ENCODE measurements around the gene FARP2. TPM values are rescaled to one million over a fixed set of nuclear protein-coding genes. Genes with fewer than 3 reads are reported as not detected.
"Not testable (repeated sequence)": the region's sequence is repeated elsewhere in the genome, so short reads cannot be mapped to it uniquely, and the experiment has no call there.

FARP2 gene
- polyA plus RNA-seq, 6 donors from 2014 or later: 24.4 to 35.6 (median 29.5) TPM

GRCh38 chr2:241385450-241385849 lies 29.4 kb downstream of the FARP2 start:
- Mint-ChIP-seq H3K36me3 (peaks cover 14 to 26% of the 10 kb centered on the region in 2 donors), H3K27ac (peak overlapping the region in 1 of 6 donors; percentile 41)
- H3K9me3 Mint-ChIP-seq: not testable (repeated sequence)

DNA sequence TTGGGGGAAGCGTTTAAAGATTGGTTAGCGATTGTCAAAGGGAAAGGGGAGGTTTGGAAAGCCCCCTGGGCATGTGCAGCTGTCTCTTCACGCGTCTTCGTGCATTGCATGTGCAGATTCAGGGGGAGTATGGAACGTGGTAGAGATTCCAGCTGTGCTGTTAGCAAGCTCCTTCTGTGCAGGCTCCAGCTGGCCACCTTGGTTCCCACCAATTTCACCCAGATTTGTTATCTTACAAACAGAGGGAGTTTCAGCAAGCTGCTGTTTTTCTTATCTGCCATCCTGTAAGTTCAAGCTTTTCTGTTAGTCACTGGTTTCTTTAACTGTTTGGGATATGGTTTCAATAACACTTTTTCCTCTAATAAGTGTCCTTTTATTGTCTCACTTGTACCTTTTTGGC lies 30.4 kb downstream of the FARP2 start:
- H3K27ac Mint-ChIP-seq: peak overlapping the region in 1 of 6 donors; percentile 70
- H3K36me3 Mint-ChIP-seq: peaks cover 14 to 18% of the 10 kb centered on the region in 2 donors
- ATAC-seq (ENCODE audit: low read depth in 2 of 2): no peak
- H3K4me3 Mint-ChIP-seq: no peak overlapping the region
- H3K4me1 Mint-ChIP-seq: peaks cover 36 to 39% (median 38%) of the 10 kb centered on the region in 3 donors
- H3K27me3 Mint-ChIP-seq: no peaks in the 10 kb centered on the region
- no peaks in the 10 kb centered on the region for H3K9me3 Mint-ChIP-seq
- DNase-seq: no peak

More at GRCh38 chr2:241385450-241385849, 29.4 kb downstream of the FARP2 start:
- not testable (repeated sequence) for H3K27me3 Mint-ChIP-seq; ATAC-seq (ENCODE audit: low read depth in 2 of 2); DNase-seq
- peak overlapping the region in 1 of 8 donors; percentile 9 for H3K4me3 Mint-ChIP-seq
- peaks cover 30 to 35% (median 33%) of the 10 kb centered on the region in 3 donors for H3K4me1 Mint-ChIP-seq

DNA sequence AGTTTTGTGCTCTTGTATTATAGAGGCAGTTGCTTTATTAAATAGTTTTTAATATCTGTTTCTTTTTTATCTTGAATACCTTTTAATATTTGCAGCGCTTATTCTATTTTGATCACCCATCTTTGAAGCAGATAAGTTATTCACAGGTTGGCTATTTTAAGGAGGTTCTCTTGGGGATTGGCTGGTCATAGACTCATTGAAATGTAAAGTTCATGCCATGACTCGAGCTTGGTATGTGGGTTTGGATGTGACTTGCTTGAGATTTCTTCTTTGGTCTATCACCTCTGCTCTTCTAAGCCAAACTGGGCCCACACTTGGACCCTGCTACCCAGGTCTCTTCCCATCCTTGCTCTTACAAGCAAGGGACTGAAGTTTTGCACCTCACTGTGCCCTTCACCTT lies 33.6 kb downstream of the FARP2 start:
- peaks cover 39 to 53% (median 42%) of the 10 kb centered on the region in 3 donors for H3K4me1 Mint-ChIP-seq
- DNase-seq (no peak), ATAC-seq (ENCODE audit: low read depth in 2 of 2) (no peak)
- H3K9me3 Mint-ChIP-seq: no peaks in the 10 kb centered on the region
- peak overlapping the region in 2 of 8 donors; percentile 33 to 75 for H3K4me3 Mint-ChIP-seq
- H3K36me3 Mint-ChIP-seq: peaks cover 0 to 12% of the 10 kb centered on the region in 2 donors
- no peaks in the 10 kb centered on the region for H3K27me3 Mint-ChIP-seq
- H3K27ac Mint-ChIP-seq: peak overlapping the region in 3 of 6 donors; percentile 13 to 66 (median 39)

- peak overlapping the region in 4 of 6 donors; percentile 33 to 58 (median 43) for H3K27ac Mint-ChIP-seq
- H3K4me1 Mint-ChIP-seq: peaks cover 38 to 57% (median 42%) of the 10 kb centered on the region in 3 donors
- no peaks in the 10 kb centered on the region for H3K9me3 Mint-ChIP-seq
- peaks cover 0 to 14% of the 10 kb centered on the region in 2 donors for H3K36me3 Mint-ChIP-seq
- H3K27me3 Mint-ChIP-seq: no peaks in the 10 kb centered on the region
- DNase-seq (no peak), ATAC-seq (ENCODE audit: low read depth in 2 of 2) (peak in 1 of 2 donors; percentile 27)
- peak overlapping the region in 3 of 8 donors; percentile 13 to 44 (median 41) for H3K4me3 Mint-ChIP-seq
Observed at GRCh38 chr2:241390301-241391206, 34.5 kb downstream of the FARP2 start.

- DNase-seq (no peak), ATAC-seq (ENCODE audit: low read depth in 2 of 2) (peak in 1 of 2 donors; percentile 31)
- Mint-ChIP-seq H3K27ac (peak overlapping the region; percentile 24 to 88 (median 66)), H3K4me1 (peaks cover 35 to 55% (median 42%) of the 10 kb centered on the region in 3 donors), H3K27me3 (no peaks in the 10 kb centered on the region), H3K4me3 (peak overlapping the region in 3 of 8 donors; percentile 4 to 61 (median 59)), H3K36me3 (peaks cover 0 to 13% of the 10 kb centered on the region in 2 donors), H3K9me3 (no peaks in the 10 kb centered on the region)
Observed at GRCh38 chr2:241391892-241392665, 36.0 kb downstream of the FARP2 start.

GRCh38 chr2:241392753-241393152 lies 36.7 kb downstream of the FARP2 start:
- DNase-seq: peak; percentile 45
- not testable (repeated sequence) for H3K27me3 Mint-ChIP-seq, H3K9me3 Mint-ChIP-seq
- Mint-ChIP-seq H3K36me3 (peaks cover 0 to 11% of the 10 kb centered on the region in 2 donors), H3K4me1 (peaks cover 39 to 53% (median 42%) of the 10 kb centered on the region in 3 donors), H3K4me3 (peak overlapping the region in 5 of 8 donors; percentile 4 to 61 (median 35)), H3K27ac (peak overlapping the region; percentile 24 to 88 (median 66))
- peak; percentile 87 to 91 for ATAC-seq (ENCODE audit: low read depth in 2 of 2)

- H3K9me3 Mint-ChIP-seq: no peaks in the 10 kb centered on the region
- peaks cover 39 to 53% (median 42%) of the 10 kb centered on the region in 3 donors for H3K4me1 Mint-ChIP-seq
- ATAC-seq (ENCODE audit: low read depth in 2 of 2): no peak
- no peak for DNase-seq
- H3K27me3 Mint-ChIP-seq: no peaks in the 10 kb centered on the region
- peaks cover 0 to 11% of the 10 kb centered on the region in 2 donors for H3K36me3 Mint-ChIP-seq
- H3K4me3 Mint-ChIP-seq: peak overlapping the region in 1 of 8 donors; percentile 29
- H3K27ac Mint-ChIP-seq: peak overlapping the region in 4 of 6 donors; percentile 21 to 81 (median 60)
Observed at GRCh38 chr2:241393524-241394196, 37.6 kb downstream of the FARP2 start.

DNA sequence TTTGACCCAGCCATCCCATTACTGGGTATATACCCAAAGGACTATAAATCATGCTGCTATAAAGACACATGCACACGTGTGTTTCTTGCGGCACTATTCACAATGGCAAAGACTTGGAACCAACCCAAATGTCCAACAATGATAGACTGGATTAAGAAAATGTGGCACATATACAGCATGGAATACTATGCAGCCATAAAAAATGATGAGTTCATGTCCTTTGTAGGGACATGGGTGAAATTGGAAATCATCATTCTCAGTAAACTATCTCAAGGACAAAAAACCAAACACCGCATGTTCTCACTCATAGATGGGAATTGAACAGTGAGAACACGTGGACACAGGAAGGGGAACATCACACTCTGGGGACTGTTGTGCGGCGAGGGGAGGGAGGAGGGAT lies 40.7 kb downstream of the FARP2 start:
- not testable (repeated sequence) for H3K27ac Mint-ChIP-seq; H3K27me3 Mint-ChIP-seq; DNase-seq; H3K4me3 Mint-ChIP-seq; ATAC-seq (ENCODE audit: low read depth in 2 of 2); H3K9me3 Mint-ChIP-seq
- peaks cover 25 to 30% (median 25%) of the 10 kb centered on the region in 3 donors for H3K4me1 Mint-ChIP-seq
- peaks cover 12 to 13% of the 10 kb centered on the region in 2 donors for H3K36me3 Mint-ChIP-seq

DNA sequence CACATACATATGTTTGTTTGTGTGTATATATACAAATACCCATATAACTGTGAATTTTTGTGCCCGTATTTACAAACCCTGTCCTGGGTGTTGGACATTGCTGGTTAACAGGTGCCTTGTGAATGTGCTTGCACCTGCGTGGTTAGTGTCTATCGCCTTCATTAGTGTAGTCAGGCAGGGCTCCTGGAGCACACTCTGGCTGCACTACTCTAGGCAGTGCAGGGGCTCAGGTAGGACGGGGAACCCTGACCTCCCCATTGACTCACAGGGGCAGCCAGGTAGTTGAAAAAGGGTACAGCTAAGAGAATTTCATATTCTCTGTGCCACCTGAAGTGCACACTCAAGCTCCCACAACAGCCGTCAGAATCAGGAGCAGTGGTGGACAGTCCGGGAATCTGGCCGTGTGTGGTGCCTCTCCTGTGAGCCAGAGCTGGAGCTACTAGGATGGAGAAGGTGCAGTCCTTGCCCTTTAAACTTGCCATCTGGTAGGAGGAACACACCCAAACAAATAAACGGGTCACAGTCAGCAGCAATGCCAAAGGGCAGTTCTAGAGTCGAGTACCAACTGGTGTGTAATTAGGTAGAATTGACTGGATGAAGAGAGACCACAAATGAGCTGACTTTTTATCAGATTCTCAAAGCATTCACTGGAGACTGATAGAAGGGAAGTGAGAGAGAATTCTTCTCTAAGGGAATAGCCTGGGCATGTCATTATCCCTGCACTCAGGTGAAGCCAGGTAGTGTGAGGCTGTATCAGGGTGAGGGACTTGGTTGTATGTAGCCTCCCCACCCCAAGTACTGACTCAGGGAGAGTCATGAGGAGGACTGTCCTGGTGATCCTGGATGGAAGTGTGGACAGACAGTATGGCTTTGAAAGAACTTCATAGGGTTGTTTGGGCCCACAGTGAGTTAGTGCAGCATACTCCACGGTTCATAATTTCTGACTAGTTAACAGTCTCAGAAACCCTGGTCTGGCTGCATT lies 44.1 kb downstream of the FARP2 start:
- H3K9me3 Mint-ChIP-seq: no peaks in the 10 kb centered on the region
- H3K27ac Mint-ChIP-seq: peak overlapping the region in 2 of 6 donors; percentile 10 to 59
- peaks cover 5 to 16% (median 9%) of the 10 kb centered on the region in 3 donors for H3K4me1 Mint-ChIP-seq
- H3K27me3 Mint-ChIP-seq: no peaks in the 10 kb centered on the region
- peaks cover 12 to 13% of the 10 kb centered on the region in 2 donors for H3K36me3 Mint-ChIP-seq
- DNase-seq: no peak
- H3K4me3 Mint-ChIP-seq: no peak overlapping the region
- ATAC-seq (ENCODE audit: low read depth in 2 of 2): no peak

DNA sequence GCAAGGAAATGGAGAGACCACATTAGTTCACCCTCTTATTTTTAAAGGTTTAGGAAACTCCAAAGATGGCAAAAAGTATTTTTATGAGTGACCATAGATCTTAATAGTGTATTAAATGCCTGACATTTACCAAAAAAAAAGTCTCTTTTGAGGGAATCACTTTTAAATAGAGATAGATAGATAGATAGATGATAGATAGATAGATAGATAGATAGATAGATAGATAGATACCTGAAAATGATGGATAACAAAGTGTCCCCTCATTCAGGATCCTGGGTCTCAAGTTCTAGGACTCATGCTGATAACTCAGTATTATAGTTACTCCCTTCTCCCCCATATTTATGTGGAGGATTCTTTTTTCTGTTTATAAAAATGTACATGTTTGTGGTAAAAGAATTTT lies 52.8 kb downstream of the FARP2 start:
- DNase-seq (no peak), ATAC-seq (ENCODE audit: low read depth in 2 of 2) (no peak)
- Mint-ChIP-seq H3K36me3 (peaks cover 17 to 24% of the 10 kb centered on the region in 2 donors), H3K27me3 (no peaks in the 10 kb centered on the region), H3K9me3 (no peaks in the 10 kb centered on the region), H3K4me1 (no peaks in the 10 kb centered on the region), H3K27ac (no peak overlapping the region), H3K4me3 (no peak overlapping the region)

- Mint-ChIP-seq H3K36me3 (peaks cover 22 to 43% of the 10 kb centered on the region in 2 donors), H3K9me3 (no peaks in the 10 kb centered on the region), H3K27ac (no peak overlapping the region), H3K27me3 (no peaks in the 10 kb centered on the region), H3K4me3 (no peak overlapping the region), H3K4me1 (no peaks in the 10 kb centered on the region)
- ATAC-seq (ENCODE audit: low read depth in 2 of 2) (no peak), DNase-seq (no peak)
Observed at GRCh38 chr2:241410739-241411176, 54.7 kb downstream of the FARP2 start.

DNA sequence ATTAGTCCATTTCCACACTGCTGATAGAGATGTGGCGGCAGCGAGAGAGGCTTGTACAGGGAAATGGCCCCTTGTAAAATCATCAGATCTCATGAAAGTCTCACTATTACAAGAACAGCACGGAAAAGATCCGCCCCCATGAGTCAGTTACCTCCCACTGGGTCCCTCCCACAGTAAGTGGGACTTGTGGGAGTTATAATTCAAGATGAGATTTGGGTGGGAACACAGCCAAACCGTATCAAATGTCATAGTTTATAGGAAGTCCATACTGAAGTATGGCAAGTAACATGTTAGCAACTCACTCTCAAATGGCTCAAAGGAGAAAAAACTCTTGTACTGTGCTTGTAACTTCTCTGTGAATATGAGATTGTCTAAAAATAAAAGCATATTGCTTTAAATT lies 56.1 kb downstream of the FARP2 start:
- DNase-seq (no peak), ATAC-seq (ENCODE audit: low read depth in 2 of 2) (no peak)
- Mint-ChIP-seq H3K27ac (peak overlapping the region in 1 of 6 donors; percentile 30), H3K4me3 (peak overlapping the region in 1 of 8 donors; percentile 35), H3K27me3 (no peaks in the 10 kb centered on the region), H3K4me1 (no peaks in the 10 kb centered on the region), H3K36me3 (peaks cover 27 to 47% of the 10 kb centered on the region in 2 donors), H3K9me3 (no peaks in the 10 kb centered on the region)
